Astrocyte of the spinal cord (primary cell): Measurements from ENCODE around the gene RECQL5.
"Not testable (repeated sequence)": the region's sequence is repeated elsewhere in the genome, so short reads cannot be mapped to it uniquely, and the experiment has no call there.

ENCODE experiments used
- DNase-seq: peaks from one replicate; pipeline ENCODE4 v3.0.0; 2011; ENCODE audit warnings: low read depth, low spot score
- H3K4me3 ChIP-seq: 2 replicates; pipeline ENCODE4 v1.5.1; 2011; ENCODE audit warnings: low read depth, mild to moderate bottlenecking, low read length, moderate library complexity
- CTCF ChIP-seq: IDR thresholded peaks from 2 replicates; pipeline ENCODE4 v1.5.1; 2012; ENCODE audit warnings: low read depth, mild to moderate bottlenecking, low read length, inconsistent platforms
- in situ Hi-C: cut with HindIII; loops from 2 replicates; pipeline ENCODE4 v1.10.0; 2017; ENCODE audit warnings: low sequenced_read_pairs

RECQL5 gene

GRCh38 chr17:75601057-75601987, 65.6 kb downstream of the RECQL5 start:
- peak; percentile 81 for TF ChIP-seq CTCF
- no peak overlapping the region for H3K4me3 ChIP-seq
- in situ Hi-C loops = no loop called here
- no peak for DNase-seq

- no peak overlapping the region for H3K4me3 ChIP-seq
- TF ChIP-seq CTCF = no peak
- in situ Hi-C loops = no loop called here
- no peak for DNase-seq
Measured at GRCh38 chr17:75596320-75597087, 70.5 kb downstream of the RECQL5 start.

DNA sequence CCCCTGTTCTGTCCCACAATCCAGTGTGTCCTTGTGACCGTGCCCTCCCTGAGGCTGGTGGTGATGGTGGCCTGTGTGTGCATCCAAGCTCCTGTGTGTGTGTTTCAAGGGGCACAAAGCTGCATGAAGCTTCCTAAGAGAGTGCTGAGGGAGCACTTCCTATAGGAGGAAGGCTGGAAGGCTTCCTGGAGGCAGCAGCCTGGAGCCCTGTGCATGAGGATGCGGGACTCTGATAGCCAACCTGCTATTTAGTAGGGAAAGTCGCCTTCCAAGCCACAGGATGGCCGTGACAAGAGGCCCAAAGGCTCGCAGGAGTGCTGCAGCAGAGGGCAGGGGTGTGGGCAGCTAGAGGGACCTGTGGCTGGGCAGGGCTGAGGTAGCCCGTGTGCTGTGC, 71.0 kb downstream of the RECQL5 start:
- TF ChIP-seq CTCF = no peak

DNA sequence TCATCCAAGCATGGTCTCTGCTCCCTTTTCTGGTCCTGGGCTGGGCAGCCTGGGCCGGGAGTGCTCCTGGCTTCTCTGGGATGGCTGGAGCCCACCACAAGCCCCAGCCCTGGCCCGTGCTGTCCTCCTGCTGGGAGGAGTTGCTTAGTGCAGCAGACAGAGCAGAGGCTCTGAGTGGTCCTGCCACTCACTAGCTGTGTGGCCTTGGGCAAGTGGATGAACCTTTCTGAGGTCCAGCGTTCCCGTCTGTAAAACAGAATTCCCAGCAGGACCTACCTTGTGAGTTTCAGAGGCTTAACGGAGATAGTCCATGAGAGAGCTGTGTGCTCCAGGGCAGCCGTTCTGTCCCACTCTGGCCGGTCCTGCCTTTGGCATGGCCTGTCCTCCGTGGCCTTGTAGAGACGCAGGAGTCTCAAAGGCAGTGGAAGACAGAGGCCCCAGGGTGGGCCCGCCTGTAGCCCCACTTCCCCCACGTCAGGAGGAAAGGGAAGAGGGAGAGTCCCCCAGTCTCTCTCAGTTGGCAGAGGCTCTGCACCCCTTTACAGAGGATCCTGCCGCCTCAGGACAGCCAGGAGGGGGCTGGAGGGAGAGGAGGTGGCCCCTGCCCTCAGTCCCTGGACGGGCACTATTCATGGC, 71.6 kb downstream of the RECQL5 start:
- in situ Hi-C loops = no loop called here
- TF ChIP-seq CTCF = no peak
- no peak for DNase-seq
- H3K4me3 ChIP-seq = no peak overlapping the region

More for the DNA sequence above, 71.0 kb downstream of the RECQL5 start:
- in situ Hi-C loops = no loop called here
- DNase-seq = no peak
- no peak overlapping the region for H3K4me3 ChIP-seq

DNA sequence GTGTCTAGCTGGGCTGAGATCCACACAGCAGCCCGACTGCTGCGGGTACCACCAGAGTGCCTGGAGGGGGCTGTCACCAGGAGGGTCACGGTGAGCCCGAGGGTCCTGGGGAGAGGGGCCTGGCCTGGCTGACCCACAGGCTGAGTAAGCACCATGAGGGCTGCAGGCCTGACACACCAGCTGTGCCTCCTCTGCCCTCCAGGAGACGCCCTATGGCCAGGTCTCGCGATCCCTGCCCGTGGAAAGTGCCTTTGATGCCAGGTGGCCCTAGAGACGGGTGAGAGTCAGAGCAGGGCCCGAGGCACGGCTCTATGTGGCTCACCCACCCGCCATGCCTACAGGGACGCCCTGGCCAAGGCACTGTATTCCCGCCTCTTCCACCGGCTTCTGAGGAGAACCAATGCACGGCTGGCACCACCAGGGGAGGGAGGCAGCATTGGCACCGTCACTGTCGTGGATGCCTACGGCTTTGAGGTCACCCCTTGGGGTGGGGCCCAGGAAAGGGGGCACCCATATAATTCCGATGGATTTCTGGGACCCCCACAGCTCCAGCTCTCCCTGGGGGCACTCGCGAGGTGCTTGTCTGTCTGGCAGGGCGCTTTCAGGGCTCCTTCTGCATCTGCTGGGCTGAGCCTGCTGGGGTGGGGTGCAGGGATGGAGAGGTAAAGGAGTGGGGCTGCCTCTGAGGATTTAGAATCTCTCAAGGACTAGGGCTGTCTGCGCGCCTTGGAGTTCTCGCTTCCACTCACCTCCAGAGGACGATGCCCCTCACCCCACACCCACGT, 72.3 kb downstream of the RECQL5 start:
- in situ Hi-C loops = no loop called here
- DNase-seq = no peak
- no peak for TF ChIP-seq CTCF
- H3K4me3 ChIP-seq = no peak overlapping the region

- DNase-seq, H3K4me3 ChIP-seq, in situ Hi-C loops: not testable (repeated sequence)
Measured at GRCh38 chr17:75593430-75593829, 73.5 kb downstream of the RECQL5 start.
